Kidney (tissue), 14 donors: ENCODE measurements around the gene ACTN3. TPM values are rescaled to one million over a fixed set of nuclear protein-coding genes. Genes with fewer than 3 reads are reported as not detected.

Experiments used
- DNase-seq, 5 donors: peaks; one replicate each; pipeline ENCODE4 v3.0.0-alpha.2; 2013 to 2020
- FAIRE-seq: peaks from 2 replicates; lab custom pipeline; 2012; peaks lifted over from hg19 to GRCh38; lab: Jason Lieb, UNC
- H3K27ac ChIP-seq, 2 donors: one replicate each; pipeline ENCODE4 v1.7.0; 2013; ENCODE audit warnings: low read depth in 2 of 2, low read length in 2 of 2, inconsistent platforms in 1 of 2
- H3K27me3 ChIP-seq: one replicate; pipeline ENCODE4 v1.7.1; 2013; ENCODE audit warnings: low read length, inconsistent platforms; ENCODE audit not compliant: control insufficient read depth, insufficient read depth
- H3K36me3 ChIP-seq, 3 donors: one replicate each; pipeline versions ENCODE4 v1.7.0 to v1.7.1; 2013; ENCODE audit warnings: low read length in 3 of 3, control low read depth in 1 of 3, inconsistent platforms in 1 of 3; ENCODE audit not compliant: insufficient read depth in 3 of 3, control insufficient read depth in 2 of 3
- H3K4me1 ChIP-seq, 3 donors: one replicate each; pipeline versions ENCODE4 v1.7.0 to v1.7.1; 2013; ENCODE audit warnings: low read length in 3 of 3, inconsistent platforms in 1 of 3, low read depth in 1 of 3; ENCODE audit not compliant: control insufficient read depth in 2 of 3, insufficient read depth in 2 of 3
- H3K4me3 ChIP-seq, 3 donors: one replicate each; pipeline versions ENCODE4 v1.7.0 to v1.8.1; 2013; ENCODE audit warnings: low read length in 3 of 3, control low read depth in 1 of 3, inconsistent platforms in 1 of 3
- H3K9ac ChIP-seq, 3 donors: one replicate each; pipeline versions ENCODE4 v1.7.0 to v1.7.1; 2013; ENCODE audit warnings: low read length in 3 of 3, control low read depth in 1 of 3, inconsistent platforms in 1 of 3
- H3K9me3 ChIP-seq, 3 donors: one replicate each; pipeline versions ENCODE4 v1.7.0 to v1.7.1; 2013; ENCODE audit warnings: low read length in 3 of 3, control low read depth in 1 of 3, inconsistent platforms in 1 of 3; ENCODE audit not compliant: control insufficient read depth in 2 of 3, insufficient read depth in 1 of 3
- CTCF ChIP-seq: IDR thresholded peaks from 3 replicates; pipeline ENCODE4 v1.5.1; 2012; ENCODE audit warnings: mild to moderate bottlenecking, moderate library complexity, borderline replicate concordance; ENCODE audit not compliant: insufficient read depth; ENCODE audit errors: extremely low read depth
- intact Hi-C: fragments of 100-400 bp; cut with DNase I; formaldehyde crosslinking; loops from one replicate; pipeline ENCODE4 v1.11.1; 2022
- polyA plus RNA-seq: library from polyadenylated mRNA; stranded (reverse); fragments of 350-450 nt; fragmentation: Illumina TruSeq; extraction: RNeasy Lipid Tissue Mini Kit (QIAGEN cat#74804); gene quantifications from one replicate; pipeline ENCODE4 v1.2.3, GENCODE V29; 2014; ENCODE audit warnings: low read depth, low replicate concordance; ENCODE audit not compliant: insufficient read depth
- total RNA-seq: library from RNA; stranded (reverse); fragmentation: NEBNext Ultra II Directional; extraction: Animal tissue kit (Norgen Biotek cat#: 25700); gene quantifications from one replicate; pipeline ENCODE4 v1.2.1, GENCODE V29; 2021
- donor health status: control.
- donor health status: control.
- donor health status: control.
- donor health status: control.
- donor health status: control.
- donor health status: DM: yes; HTN: yes; CAD: no.
- donor health status: Normal renal cell carcinoma (clear cell type).

ACTN3 gene
- total and polyA plus RNA-seq, 2 donors from 2014 or later = 0.16 TPM; not detected in 1

GRCh38 chr11:66531841-66532240, 14.9 kb upstream of the ACTN3 start:
- FAIRE-seq = no peak
- H3K9me3 ChIP-seq = no peaks in the 10 kb centered on the region
- no peak for TF ChIP-seq CTCF

GRCh38 chr11:66532784-66533183, 13.9 kb upstream of the ACTN3 start:
- H3K9me3 ChIP-seq = no peaks in the 10 kb centered on the region
- no peak overlapping the region for H3K27ac ChIP-seq
- H3K36me3 ChIP-seq = peaks cover 2 to 5% (median 2%) of the 10 kb centered on the region in 3 donors
- FAIRE-seq (no peak), DNase-seq (no peak)
- intact Hi-C loops = no loop called here
- H3K27me3 ChIP-seq = no peaks in the 10 kb centered on the region
- H3K4me3 ChIP-seq = no peak overlapping the region
- no peak for TF ChIP-seq CTCF
- H3K4me1 ChIP-seq = peaks cover 0 to 6% (median 3%) of the 10 kb centered on the region in 3 donors
- no peak overlapping the region for H3K9ac ChIP-seq

More at GRCh38 chr11:66531841-66532240, 14.9 kb upstream of the ACTN3 start:
- Histone ChIP-seq H3K4me1 (peaks cover 0 to 6% (median 3%) of the 10 kb centered on the region in 3 donors), H3K27ac (no peak overlapping the region), H3K27me3 (no peaks in the 10 kb centered on the region), H3K9ac (no peak overlapping the region), H3K4me3 (no peak overlapping the region), H3K36me3 (peaks cover 2 to 5% (median 3%) of the 10 kb centered on the region in 3 donors)
- no peak for DNase-seq
- intact Hi-C loops = no loop called here

- Histone ChIP-seq H3K27ac (no peak overlapping the region), H3K36me3 (peaks cover 0 to 5% (median 2%) of the 10 kb centered on the region in 3 donors), H3K4me1 (peaks cover 0 to 4% (median 0%) of the 10 kb centered on the region in 3 donors), H3K9me3 (no peaks in the 10 kb centered on the region), H3K9ac (no peak overlapping the region), H3K27me3 (no peaks in the 10 kb centered on the region), H3K4me3 (no peak overlapping the region)
- DNase-seq (no peak), FAIRE-seq (no peak)
- TF ChIP-seq CTCF = no peak
- intact Hi-C loops = no loop called here
Observed at GRCh38 chr11:66539170-66539869, 7.4 kb upstream of the ACTN3 start.
